ENCODE measurements around the gene MYOC.

- TF ChIP-seq CTCF (IDR thresholded peaks at IDR 0.05) (no peak), EP300 (IDR thresholded peaks at IDR 0.05) (no peak)
Observed at GRCh38 chr1:171635661-171636060, 16.8 kb downstream of the MYOC start.

Data from tibial nerve (tissue), 4 donors.